ENCODE measurements around the gene RALGAPB.

The RALGAPB gene

GRCh38 chr20:38472513-38473366 is at the start of gene RALGAPB:
TSS of gene RALGAPB (plus strand) at chr20:38472843. CDS start at chr20:38488433, 15,590 bp downstream.
- peak within 1 kb of the TSS; percentile 94 for H3K4me3 ChIP-seq (ENCODE audit: low read depth, low read length)
- DNase-seq (ENCODE audit: low read depth): peak; percentile 99
- peak; percentile 73 for TF ChIP-seq MYC (IDR thresholded peaks at IDR 0.05; ENCODE audit: low read depth, low read length)
- TF ChIP-seq, protein P1, sequence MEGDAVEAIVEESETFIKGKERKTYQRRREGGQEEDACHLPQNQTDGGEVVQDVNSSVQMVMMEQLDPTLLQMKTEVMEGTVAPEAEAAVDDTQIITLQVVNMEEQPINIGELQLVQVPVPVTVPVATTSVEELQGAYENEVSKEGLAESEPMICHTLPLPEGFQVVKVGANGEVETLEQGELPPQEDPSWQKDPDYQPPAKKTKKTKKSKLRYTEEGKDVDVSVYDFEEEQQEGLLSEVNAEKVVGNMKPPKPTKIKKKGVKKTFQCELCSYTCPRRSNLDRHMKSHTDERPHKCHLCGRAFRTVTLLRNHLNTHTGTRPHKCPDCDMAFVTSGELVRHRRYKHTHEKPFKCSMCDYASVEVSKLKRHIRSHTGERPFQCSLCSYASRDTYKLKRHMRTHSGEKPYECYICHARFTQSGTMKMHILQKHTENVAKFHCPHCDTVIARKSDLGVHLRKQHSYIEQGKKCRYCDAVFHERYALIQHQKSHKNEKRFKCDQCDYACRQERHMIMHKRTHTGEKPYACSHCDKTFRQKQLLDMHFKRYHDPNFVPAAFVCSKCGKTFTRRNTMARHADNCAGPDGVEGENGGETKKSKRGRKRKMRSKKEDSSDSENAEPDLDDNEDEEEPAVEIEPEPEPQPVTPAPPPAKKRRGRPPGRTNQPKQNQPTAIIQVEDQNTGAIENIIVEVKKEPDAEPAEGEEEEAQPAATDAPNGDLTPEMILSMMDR (IDR thresholded peaks at IDR 0.05; ENCODE audit: low read depth, low read length): peak; percentile 48
- TF ChIP-seq, protein P2, sequence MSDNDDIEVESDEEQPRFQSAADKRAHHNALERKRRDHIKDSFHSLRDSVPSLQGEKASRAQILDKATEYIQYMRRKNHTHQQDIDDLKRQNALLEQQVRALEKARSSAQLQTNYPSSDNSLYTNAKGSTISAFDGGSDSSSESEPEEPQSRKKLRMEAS (IDR thresholded peaks at IDR 0.05; ENCODE audit: low read depth, low read length): peak; percentile 49; the same call in 1 of the 2 replicates
- peak; percentile 96 for TF ChIP-seq POLR2A (IDR thresholded peaks at IDR 0.05; ENCODE audit: extremely low read depth, insufficient read length)

GRCh38 chr20:38423541-38423940 is 49.1 kb upstream of the RALGAPB start:
- TF ChIP-seq, protein P2 (IDR thresholded peaks at IDR 0.05; ENCODE audit: low read depth, low read length): no peak
- no peak for DNase-seq (ENCODE audit: low read depth)
- H3K4me3 ChIP-seq (ENCODE audit: low read depth, low read length): no peak overlapping the region

DNA sequence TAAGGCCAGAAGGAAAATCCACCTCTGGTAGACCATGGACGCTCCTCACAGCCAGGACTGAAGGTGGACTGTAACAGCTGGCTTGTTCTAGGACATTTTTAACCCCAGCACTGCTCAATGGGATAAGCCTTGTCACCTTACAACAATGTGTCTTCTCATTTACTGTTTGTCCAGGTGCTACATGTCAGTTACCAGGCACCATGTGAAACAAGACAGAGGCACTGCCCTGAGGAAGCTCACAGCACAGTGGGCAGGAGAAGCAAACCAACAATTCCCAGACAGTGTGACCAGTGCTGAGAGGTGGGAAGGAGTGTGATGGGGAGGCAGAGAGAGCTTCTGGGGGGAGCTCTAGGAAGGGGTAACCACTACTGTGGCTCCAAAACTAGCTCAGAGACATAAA is 48.2 kb upstream of the RALGAPB start:
- H3K4me3 ChIP-seq (ENCODE audit: low read depth, low read length): no peak overlapping the region
- DNase-seq (ENCODE audit: low read depth): no peak
- TF ChIP-seq POLR2A (IDR thresholded peaks at IDR 0.05; ENCODE audit: extremely low read depth, insufficient read length): no peak
- TF ChIP-seq, protein P1 (IDR thresholded peaks at IDR 0.05; ENCODE audit: low read depth, low read length): no peak
- TF ChIP-seq MYC (IDR thresholded peaks at IDR 0.05; ENCODE audit: low read depth, low read length): no peak
- TF ChIP-seq, protein P2 (IDR thresholded peaks at IDR 0.05; ENCODE audit: low read depth, low read length): no peak

GRCh38 chr20:38426006-38426897 is 46.4 kb upstream of the RALGAPB start:
- TF ChIP-seq, protein P1 (IDR thresholded peaks at IDR 0.05; ENCODE audit: low read depth, low read length): no peak
- TF ChIP-seq MYC (IDR thresholded peaks at IDR 0.05; ENCODE audit: low read depth, low read length): no peak
- TF ChIP-seq, protein P2 (IDR thresholded peaks at IDR 0.05; ENCODE audit: low read depth, low read length): peak; percentile 13; the same call in 1 of the 2 replicates
- DNase-seq (ENCODE audit: low read depth): peak; percentile 73
- no peak overlapping the region for H3K4me3 ChIP-seq (ENCODE audit: low read depth, low read length)

GRCh38 chr20:38427655-38428023 is 45.0 kb upstream of the RALGAPB start:
- no peak overlapping the region for H3K4me3 ChIP-seq (ENCODE audit: low read depth, low read length)
- TF ChIP-seq, protein P1 (IDR thresholded peaks at IDR 0.05; ENCODE audit: low read depth, low read length): no peak
- TF ChIP-seq MYC (IDR thresholded peaks at IDR 0.05; ENCODE audit: low read depth, low read length): no peak
- TF ChIP-seq, protein P2 (IDR thresholded peaks at IDR 0.05; ENCODE audit: low read depth, low read length): no peak
- no peak for TF ChIP-seq POLR2A (IDR thresholded peaks at IDR 0.05; ENCODE audit: extremely low read depth, insufficient read length)
- no peak for DNase-seq (ENCODE audit: low read depth)

Measured in NB4 (cell line).